Activated naive CD8-positive, alpha-beta T cell treated with anti-CD3 and anti-CD28 coated beads, Interleukin-2, amount 50 U/mL, for 16 hours (primary cell): ENCODE measurements around the gene LSMEM2.
A peak's percentile ranks its signal among the peaks of the same experiment; 100 is the strongest.
"Not testable (repeated sequence)": the region's sequence is repeated elsewhere in the genome, so short reads cannot be mapped to it uniquely, and the experiment has no call there.

ENCODE experiments used
- DNase-seq: peaks from one replicate; pipeline ENCODE4 v3.0.0-alpha.2; 2020; ENCODE audit warnings: low read depth, low spot score

The LSMEM2 gene

DNA sequence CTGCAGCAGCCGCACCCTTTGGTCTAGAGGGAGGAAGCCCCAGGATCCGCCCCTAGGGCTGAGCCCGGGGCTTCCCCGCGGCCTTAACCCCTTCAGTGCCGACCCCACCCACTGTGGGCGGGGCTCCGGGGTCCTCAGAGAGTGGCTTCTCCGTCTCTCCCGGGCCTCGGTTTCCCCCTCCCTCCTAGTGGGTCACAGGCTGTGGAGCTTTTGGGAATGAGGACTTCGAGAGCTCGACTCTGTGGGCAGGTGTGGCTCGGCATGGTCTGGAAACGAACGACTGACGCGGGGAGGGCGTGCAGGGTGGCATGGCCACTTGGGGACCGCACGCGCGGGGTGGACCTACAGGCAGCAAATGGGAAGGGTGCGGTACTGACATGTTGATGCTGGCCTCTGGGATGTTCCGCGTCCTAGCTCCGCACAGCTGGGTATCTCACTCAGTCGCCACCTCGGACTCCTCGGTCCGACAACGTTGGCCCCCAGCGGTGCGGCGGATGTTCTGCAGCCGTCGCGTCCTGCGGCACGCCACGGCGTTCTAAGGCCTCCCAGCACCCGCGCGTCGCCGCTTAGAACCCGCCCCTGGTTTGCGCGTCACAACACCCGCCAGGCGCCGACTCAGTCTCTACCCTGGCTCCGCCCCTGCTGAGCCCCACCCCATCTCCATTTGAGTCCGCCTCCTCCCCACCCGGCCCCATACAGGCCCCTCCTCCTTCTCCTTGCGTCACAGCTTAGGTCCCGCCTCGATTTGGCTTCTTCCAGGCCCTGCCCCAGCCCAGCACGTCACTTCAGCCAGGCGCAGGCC, 20.1 kb downstream of the LSMEM2 start, which contains the start of the genes HYAL3 and NAA80:
TSS of gene HYAL3 (minus strand) at position 570 of the 802 bp plus-strand sequence. CDS start 3,803 bp downstream, outside the sequence.
TSS of gene NAA80 (minus strand) at position 570 of the 802 bp plus-strand sequence. CDS start 1,942 bp downstream, outside the sequence.
- peak; percentile 99 for DNase-seq

DNA sequence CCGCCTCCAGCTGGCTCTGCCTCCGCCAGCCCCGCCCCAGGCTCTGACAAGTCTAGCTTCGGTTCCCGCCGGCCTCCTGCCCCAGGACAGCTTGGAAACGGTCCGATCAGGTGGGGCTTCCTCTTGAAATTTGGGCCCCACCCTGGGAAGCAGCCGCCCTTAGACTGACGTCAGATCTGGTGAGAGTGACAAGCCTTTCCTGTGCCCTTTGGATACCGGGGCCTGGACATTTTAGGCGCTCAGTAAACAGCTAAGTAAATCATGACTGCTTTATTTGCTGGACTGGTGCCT, 20.7 kb downstream of the LSMEM2 start:
- no peak for DNase-seq

- DNase-seq = no peak
These were observed 21.2 kb downstream of the LSMEM2 start for GRCh38 chr3:50299929-50300680.

DNA sequence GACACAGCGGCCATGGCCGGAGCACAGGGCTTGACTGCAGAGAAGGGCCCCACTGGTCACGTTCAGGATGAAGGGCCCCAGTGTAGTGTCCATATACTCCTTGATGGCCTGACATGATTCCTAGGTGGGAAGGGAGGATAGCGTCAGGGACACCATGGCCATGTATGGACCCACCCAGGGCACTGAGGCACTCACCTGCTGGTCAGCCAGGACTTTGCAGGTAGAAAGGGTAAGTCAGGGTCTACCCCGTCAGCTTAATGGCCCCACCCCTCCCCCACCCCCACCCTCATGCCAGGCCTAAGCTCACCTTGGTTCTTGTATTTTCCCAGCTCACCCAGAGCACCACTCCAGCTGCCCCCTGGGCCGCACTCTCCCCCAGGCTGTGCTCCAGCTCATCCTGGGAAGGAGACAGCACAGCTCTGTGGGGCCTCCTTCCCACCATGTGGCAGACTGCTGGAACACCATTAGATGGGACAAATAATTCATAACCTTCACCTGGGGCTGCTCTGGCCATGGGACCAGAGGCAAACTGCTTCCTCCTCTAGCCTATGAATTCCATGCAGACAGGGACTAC, 21.9 kb downstream of the LSMEM2 start:
- DNase-seq = no peak

DNA sequence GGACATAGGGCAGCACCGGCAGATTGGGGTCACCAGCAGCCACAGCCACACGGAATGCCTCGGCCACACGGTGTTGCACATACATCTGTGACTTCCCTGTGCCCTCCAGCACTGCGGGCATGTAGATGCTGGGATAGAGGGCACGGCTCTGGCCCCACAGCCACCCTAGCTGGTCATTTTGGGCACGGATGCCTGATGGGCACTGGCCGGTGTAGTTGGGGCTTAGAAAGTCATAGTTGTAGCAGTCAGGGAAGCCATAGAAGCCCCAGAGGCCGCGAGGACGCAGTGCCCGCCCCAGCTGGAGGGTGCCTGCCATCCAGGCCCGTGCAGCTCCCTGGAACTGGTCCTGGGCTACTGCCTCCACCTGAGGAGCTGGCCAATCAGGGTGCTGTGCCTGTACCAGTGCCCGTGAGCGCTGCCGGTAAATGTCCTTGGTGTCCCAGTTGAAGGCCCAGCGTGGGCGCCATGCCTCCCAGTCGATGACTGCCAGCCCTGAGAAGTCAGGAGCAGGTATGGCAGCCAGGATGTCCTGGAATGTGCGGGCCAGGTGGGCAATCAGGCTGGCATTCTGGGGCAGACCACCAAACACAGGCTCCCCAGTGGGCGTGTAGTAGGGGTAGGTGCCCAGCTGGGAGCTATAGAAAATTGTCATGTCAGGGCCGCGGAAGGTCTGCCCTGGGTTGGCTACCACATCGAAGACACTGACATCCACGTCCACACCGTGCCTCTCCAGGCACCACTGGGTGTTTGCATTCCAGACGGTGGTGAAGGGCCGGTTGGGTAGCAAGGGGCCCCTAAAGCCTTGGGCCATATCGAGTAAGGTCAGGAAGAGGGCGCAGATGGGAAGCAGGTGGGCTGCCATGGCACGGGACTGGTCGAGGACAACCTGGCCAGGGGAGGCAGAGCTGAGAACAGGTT, 23.5 kb downstream of the LSMEM2 start:
- DNase-seq = no peak

DNA sequence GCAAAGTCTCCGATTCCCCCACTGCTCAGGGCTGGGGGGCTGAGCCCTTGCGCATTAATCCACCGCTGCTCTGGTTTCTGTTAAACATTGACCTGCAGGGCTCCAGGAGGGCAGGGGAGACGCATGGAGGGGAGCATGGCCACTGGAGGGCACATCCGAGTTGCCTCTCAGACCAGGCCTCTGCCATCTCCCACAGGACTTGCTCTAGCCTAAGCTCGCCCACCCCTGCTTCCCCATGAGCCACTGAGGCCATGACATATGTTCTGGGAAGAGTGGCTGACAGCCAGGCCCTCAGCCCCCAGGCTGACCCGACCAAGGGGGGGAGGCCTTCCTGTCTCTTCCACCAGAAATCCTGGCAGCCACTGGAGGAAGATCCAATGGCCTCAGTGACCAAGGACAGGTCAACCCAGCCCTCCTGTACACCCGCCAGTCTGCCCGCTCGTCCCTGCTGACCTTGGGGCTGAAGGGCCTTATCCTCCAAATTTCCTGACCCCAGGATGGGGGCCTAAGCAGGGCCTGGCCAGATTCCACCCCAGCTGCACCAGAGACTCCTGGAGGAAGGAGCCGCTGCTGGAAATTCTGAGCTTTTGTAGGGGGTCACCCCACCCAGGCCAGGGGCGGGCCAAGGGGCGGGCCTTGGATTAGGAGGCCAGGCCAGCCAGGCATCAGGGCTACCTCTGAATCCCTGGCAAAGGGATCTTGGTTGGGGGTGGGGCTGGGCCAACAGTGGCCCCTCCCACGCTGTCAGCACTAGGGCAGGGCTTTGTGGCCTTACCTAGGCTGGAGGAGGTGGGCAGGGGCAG, 24.3 kb downstream of the LSMEM2 start, which contains the start of gene HYAL1:
TSS of gene HYAL1 (minus strand) at position 562 of the 803 bp plus-strand sequence. CDS start 618 bp downstream, outside the sequence.
- DNase-seq = no peak

- DNase-seq = no peak
These were observed 25.7 kb downstream of the LSMEM2 start for GRCh38 chr3:50304601-50305000.

GRCh38 chr3:50312041-50312440, 33.2 kb downstream of the LSMEM2 start:
- not testable (repeated sequence) for DNase-seq

GRCh38 chr3:50314342-50314741, 35.5 kb downstream of the LSMEM2 start:
- no peak for DNase-seq

- DNase-seq = no peak
These were observed 35.9 kb downstream of the LSMEM2 start for GRCh38 chr3:50314816-50315215.

GRCh38 chr3:50316657-50317242, 37.9 kb downstream of the LSMEM2 start:
- peak; percentile 21 for DNase-seq

DNA sequence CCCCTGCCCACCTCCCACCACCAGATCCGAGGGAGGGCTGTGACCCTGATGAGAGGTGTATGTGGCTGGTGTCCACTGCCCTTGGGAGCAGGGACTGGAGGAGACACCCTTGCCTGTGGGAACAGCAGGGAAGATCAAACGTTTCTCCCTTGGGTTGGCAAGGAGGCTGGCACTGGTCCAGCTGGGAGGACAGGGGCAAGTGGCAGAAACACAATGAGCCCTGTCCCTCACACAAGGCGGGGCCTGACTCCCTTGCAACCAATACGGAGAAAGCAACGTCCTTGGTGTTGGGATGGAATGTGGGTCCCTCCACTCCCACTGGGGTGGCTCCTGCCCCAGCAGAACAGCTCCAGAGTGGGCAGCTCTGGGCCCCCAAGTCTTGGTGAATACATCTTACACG, 38.4 kb downstream of the LSMEM2 start:
- no peak for DNase-seq

DNA sequence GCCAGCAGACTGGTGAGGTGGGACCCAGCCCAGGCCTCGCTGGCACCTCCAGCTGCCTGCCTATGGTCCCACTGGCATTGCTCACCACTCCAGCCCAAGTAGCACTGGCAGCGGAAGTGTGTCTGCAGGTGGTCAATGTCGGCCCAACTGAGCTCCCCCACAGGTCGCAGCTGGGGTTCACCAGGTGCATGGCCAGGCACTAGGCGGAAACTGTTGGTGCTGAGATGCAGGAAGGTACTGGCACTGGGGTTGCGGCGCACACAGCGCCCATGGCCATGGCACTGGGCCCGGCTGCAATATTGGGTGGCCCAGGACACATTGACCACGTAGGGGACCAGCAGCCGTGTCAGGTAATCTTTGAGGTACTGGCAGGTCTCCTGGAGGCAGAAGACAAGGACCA, 39.3 kb downstream of the LSMEM2 start:
- no peak for DNase-seq

DNA sequence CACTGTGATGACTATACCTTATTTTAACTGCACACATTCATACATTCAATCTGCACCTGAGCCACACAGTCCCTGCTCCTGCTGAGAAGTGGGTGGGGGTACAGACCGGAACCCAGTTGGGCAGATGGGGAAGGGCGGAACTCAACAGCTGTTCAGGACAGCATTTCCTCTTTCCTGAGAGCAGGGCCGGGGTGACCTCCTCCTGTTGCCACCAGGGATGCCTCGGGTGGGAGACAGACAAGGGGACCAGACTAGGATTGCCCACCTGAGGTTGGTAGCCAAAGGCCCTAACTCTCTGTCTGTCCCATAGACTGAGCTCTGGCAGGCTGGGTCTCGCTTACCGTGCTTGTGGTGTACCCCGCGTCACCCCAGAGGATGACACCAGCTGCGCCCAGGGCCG, 39.7 kb downstream of the LSMEM2 start:
- no peak for DNase-seq

DNA sequence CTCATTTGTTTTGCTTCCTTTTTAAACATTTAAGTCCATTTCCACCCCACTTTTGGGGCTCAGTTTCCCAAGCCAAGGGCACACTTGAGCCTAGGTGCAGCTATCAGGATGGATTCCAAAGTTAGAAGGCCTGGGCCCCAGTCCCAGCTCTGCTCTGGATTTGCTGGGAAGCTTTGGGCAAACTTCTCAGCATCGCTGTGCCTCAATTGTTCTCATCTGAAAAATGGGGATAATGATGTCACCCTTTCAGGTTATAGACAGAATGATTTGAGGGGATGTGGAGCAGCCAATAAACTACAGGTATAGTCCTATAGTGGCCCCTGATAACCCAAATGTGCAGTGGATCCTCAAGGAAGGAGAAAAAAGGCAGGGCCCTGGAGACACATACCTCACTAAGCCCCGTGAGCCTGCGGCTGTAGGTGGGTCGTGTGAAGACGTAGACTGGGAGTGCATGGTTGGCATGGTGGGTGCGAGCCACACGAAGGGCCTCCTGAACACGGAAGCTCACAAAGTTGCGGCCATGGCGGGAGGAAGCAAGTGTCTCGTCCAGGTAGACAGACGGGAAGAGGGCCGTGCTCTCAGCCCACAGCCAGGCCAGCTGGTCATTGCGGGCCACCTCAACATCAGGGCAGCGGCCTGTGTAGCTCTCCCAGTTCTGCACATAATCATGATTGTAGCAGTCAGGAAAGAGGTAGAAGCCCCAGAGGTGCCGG, 40.5 kb downstream of the LSMEM2 start:
- no peak for DNase-seq

GRCh38 chr3:50319894-50320625, 41.2 kb downstream of the LSMEM2 start:
- no peak for DNase-seq

DNA sequence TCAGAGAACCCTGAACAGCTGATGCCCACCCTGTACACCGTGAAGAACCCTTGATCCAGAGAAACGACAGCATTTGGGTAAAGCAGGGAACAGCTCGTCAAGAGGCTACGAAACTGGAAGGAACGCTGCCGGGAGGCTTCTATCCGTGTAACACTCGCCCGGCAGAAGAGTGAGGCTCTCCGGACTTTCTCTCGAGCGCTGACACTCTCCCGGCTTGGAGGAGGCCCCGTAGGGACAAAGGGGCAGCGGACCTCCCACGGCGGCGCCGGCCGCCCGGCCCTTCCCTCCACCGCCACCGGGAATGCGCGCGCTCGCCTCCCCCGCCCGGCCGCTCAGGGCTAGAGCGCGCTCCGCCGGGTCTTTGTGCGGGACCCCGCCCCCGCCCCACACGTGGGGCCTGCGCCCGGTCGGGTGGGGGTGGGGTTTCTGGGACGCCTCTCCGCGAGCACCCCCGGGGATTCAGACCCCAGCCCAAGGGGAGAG, 42.0 kb downstream of the LSMEM2 start:
- DNase-seq = no peak

GRCh38 chr3:50321336-50322114, 42.6 kb downstream of the LSMEM2 start:
- DNase-seq = peak; percentile 57
